KMS-11 (cell line): ENCODE data around the gene UGCG.

Source experiments
- H2AFZ ChIP-seq: fragments of 200-600 bp; sonication (generic); 2 replicates; pipeline ENCODE4 v1.6.1; 2016; ENCODE audit warnings: antibody characterized with exemption, mixed run types, low read depth
- H3K27ac ChIP-seq: fragments of 200-600 bp; sonication (generic); 2 replicates; pipeline ENCODE4 v1.6.1; 2016; ENCODE audit warnings: mild to moderate bottlenecking, mixed run types
- H3K27me3 ChIP-seq: fragments of 200-600 bp; sonication (generic); 2 replicates; pipeline ENCODE4 v1.6.1; 2017; ENCODE audit warnings: mild to moderate bottlenecking, low read depth, mixed run types, moderate library complexity; ENCODE audit not compliant: insufficient read depth
- H3K36me3 ChIP-seq: fragments of 200-600 bp; sonication (generic); 2 replicates; pipeline ENCODE4 v1.6.1; 2017; ENCODE audit warnings: mild to moderate bottlenecking, mixed run types; ENCODE audit not compliant: insufficient read depth
- H3K4me1 ChIP-seq: fragments of 200-600 bp; sonication (generic); 2 replicates; pipeline ENCODE4 v1.6.1; 2016; ENCODE audit warnings: mild to moderate bottlenecking, low read depth, mixed run types; ENCODE audit not compliant: poor library complexity, severe bottlenecking
- H3K4me2 ChIP-seq: fragments of 200-600 bp; sonication (generic); 2 replicates; pipeline ENCODE4 v1.7.0; 2016; ENCODE audit warnings: mild to moderate bottlenecking, mixed run types
- H3K4me3 ChIP-seq: fragments of 200-600 bp; sonication (generic); IDR thresholded peaks from 2 replicates; pipeline ENCODE4 v1.6.1; 2017; ENCODE audit warnings: low read depth, low read length, mixed read lengths; ENCODE audit not compliant: insufficient read depth
- H3K79me2 ChIP-seq: fragments of 200-600 bp; sonication (generic); 2 replicates; pipeline ENCODE4 v1.6.1; 2016; ENCODE audit warnings: low read depth, mixed run types; ENCODE audit not compliant: insufficient read depth
- H3K9ac ChIP-seq: fragments of 200-600 bp; sonication (generic); 2 replicates; pipeline ENCODE4 v1.6.1; 2016; ENCODE audit warnings: mild to moderate bottlenecking, mixed run types
- H4K20me1 ChIP-seq: fragments of 200-600 bp; sonication (generic); 2 replicates; pipeline ENCODE4 v1.6.1; 2016; ENCODE audit warnings: mild to moderate bottlenecking, mixed run types; ENCODE audit not compliant: insufficient read depth
- TF ChIP-seq, protein P1 (sequence below): fragments of 200-600 bp; sonication (generic); conservative IDR thresholded peaks from 2 replicates; pipeline ENCODE4 v1.6.1; 2017; ENCODE audit warnings: low read depth, mild to moderate bottlenecking, antibody characterized with exemption, low read length, moderate library complexity, mixed read lengths

Gene UGCG

DNA sequence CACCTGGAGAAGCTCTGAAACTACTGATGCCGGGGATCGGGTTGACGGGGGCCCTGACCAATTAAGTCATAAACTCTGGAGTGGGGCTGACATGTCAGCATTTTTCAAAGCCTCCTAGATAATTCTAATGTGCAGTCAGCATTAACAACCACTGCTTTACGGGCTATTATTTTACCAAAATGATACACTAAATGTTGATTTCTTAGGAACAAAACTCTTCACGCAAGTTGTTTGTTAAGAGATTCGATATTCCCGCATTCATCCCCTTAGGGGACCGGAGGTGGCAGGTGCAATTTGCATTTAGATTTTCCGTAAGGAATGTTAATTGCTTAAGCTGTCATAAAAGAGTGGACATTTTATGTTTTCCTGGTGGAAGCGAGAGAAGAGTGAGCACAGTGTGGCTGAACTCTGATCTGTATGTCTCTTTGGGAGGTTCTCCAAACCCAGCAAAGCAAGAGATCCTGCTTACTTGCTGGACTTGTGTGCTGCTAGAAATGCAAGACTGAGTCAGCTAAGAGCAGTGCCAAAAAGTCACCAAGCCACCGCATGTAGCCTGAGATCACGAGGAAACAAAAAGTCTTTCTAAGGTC lies 77.6 kb downstream of the UGCG start:
- TF ChIP-seq, protein P1, sequence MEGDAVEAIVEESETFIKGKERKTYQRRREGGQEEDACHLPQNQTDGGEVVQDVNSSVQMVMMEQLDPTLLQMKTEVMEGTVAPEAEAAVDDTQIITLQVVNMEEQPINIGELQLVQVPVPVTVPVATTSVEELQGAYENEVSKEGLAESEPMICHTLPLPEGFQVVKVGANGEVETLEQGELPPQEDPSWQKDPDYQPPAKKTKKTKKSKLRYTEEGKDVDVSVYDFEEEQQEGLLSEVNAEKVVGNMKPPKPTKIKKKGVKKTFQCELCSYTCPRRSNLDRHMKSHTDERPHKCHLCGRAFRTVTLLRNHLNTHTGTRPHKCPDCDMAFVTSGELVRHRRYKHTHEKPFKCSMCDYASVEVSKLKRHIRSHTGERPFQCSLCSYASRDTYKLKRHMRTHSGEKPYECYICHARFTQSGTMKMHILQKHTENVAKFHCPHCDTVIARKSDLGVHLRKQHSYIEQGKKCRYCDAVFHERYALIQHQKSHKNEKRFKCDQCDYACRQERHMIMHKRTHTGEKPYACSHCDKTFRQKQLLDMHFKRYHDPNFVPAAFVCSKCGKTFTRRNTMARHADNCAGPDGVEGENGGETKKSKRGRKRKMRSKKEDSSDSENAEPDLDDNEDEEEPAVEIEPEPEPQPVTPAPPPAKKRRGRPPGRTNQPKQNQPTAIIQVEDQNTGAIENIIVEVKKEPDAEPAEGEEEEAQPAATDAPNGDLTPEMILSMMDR: no peak
- no peak overlapping the region for H3K27ac ChIP-seq
- H2AFZ ChIP-seq: no peak overlapping the region

DNA sequence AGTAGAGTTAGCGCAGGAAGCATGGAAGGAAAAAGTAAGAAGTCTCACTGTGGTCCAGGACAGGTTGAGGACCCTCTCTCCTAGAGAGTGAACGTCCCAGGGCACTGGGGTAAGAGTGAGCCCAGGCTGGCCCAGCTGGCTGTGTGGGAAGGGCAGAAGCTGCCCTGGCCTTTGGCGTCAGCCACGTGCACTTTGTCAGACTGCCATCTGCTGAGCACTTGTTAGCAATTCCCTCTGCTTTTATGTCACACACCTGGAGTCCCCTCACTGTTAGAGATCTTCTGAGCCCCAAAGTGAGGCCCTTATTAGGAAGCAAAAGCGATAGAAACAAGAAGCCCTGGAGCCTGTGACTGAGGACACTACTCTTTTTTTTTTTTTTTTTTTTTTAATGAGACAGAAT lies 79.1 kb downstream of the UGCG start:
- Histone ChIP-seq H2AFZ (no peak overlapping the region), H4K20me1 (no peaks in the 10 kb centered on the region), H3K27me3 (no peaks in the 10 kb centered on the region), H3K27ac (no peak overlapping the region), H3K9ac (no peak overlapping the region), H3K36me3 (no peaks in the 10 kb centered on the region), H3K4me3 (no peak overlapping the region), H3K4me1 (no peaks in the 10 kb centered on the region), H3K79me2 (no peaks in the 10 kb centered on the region), H3K4me2 (no peak overlapping the region)
- TF ChIP-seq, protein P1: no peak

More for the DNA sequence above, 77.6 kb downstream of the UGCG start:
- Histone ChIP-seq H3K4me3 (no peak overlapping the region), H3K4me2 (no peak overlapping the region), H3K27me3 (no peaks in the 10 kb centered on the region), H3K9ac (no peak overlapping the region), H3K36me3 (no peaks in the 10 kb centered on the region), H3K79me2 (no peaks in the 10 kb centered on the region), H3K4me1 (no peaks in the 10 kb centered on the region), H4K20me1 (no peaks in the 10 kb centered on the region)

DNA sequence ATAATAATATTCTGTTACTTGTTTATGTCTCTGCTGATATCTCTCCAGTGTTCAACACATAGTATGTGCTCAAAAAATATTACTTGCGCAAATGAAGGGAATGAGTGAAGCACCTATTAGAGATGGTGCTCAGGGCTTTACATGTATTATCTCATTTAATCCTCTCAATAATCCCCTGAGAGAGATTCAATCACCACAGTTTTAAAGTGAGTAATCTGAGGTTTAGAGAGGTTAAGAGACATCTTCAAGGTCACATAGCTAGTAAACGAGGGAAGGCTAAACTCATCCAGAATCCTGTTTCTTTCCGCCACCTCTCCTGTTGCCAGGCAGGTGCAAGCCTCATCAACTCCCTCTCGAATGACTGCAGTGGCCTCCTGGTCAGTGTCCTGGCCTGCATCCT lies 82.0 kb downstream of the UGCG start:
- Histone ChIP-seq H3K27me3 (no peaks in the 10 kb centered on the region), H3K27ac (no peak overlapping the region)
- TF ChIP-seq, protein P1: no peak

DNA sequence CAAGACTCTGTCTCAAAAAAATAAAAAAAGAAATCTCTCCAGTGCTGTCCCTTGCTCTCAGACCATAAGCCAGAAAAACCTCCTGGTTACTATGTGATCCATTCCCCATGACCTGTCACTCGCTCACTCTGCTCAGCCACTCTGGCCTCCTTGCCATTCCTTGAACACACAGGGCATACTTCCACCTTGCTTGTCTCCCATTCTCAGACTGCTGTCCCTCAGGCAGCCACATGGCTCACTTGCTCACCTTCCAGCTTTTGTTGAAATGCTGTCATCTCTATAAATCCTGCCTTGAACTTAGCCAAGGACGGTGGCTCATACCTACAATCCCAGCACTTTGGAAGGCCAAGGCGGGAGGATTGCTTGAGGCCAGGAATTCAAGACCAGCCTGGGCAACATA lies 82.9 kb downstream of the UGCG start:
- Histone ChIP-seq H4K20me1 (no peaks in the 10 kb centered on the region), H3K4me2 (no peak overlapping the region), H3K4me3 (no peak overlapping the region), H3K36me3 (no peaks in the 10 kb centered on the region), H3K4me1 (peaks cover 5% of the 10 kb centered on the region), H3K9ac (no peak overlapping the region), H3K27ac (no peak overlapping the region), H2AFZ (no peak overlapping the region), H3K27me3 (no peaks in the 10 kb centered on the region), H3K79me2 (no peaks in the 10 kb centered on the region)
- TF ChIP-seq, protein P1: no peak

More for the DNA sequence above, 82.0 kb downstream of the UGCG start:
- Histone ChIP-seq H3K4me1 (peaks cover 5% of the 10 kb centered on the region), H2AFZ (no peak overlapping the region), H3K4me2 (no peak overlapping the region), H3K4me3 (no peak overlapping the region), H3K36me3 (no peaks in the 10 kb centered on the region), H3K79me2 (no peaks in the 10 kb centered on the region), H4K20me1 (no peaks in the 10 kb centered on the region), H3K9ac (no peak overlapping the region)
